ENCODE measurements around the gene ABT1. TPM values are rescaled to one million over a fixed set of nuclear protein-coding genes. Genes with fewer than 3 reads are reported as not detected.

ABT1 gene
- polyA plus RNA-seq, 1 donor (not counting 4 experiments of a cell fraction or from before 2014, with no cell fraction given) = 16.8 TPM

DNA sequence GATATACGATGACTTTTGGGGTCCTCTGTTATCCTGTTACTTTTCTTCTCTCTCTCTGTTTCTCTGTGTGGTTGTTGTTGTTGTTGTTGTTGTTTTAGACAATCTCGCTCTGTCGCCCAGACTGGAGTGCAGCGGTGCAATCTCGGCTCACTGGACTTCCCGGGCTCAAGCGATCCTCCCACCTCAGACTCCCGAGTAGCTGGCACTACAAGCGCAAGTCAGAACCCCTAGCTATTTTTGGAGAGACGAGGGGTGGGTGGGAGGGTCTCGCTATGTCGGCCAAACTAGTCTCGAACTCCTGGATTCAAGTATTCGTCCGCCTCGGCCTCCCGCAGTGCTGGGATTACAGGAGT, 19.1 kb upstream of the ABT1 start:
- FAIRE-seq (no peak), DNase-seq (ENCODE audit: low read depth, low spot score) (no peak)
- Histone ChIP-seq H3K9me3 (ENCODE audit: control insufficient read depth, low read depth, low read length) (no peaks in the 10 kb centered on the region), H3K4me2 (ENCODE audit: control insufficient read depth, extremely low read depth, insufficient read depth, low read depth, low read length) (peak overlapping the region; percentile 88), H3K4me1 (ENCODE audit: control insufficient read depth, extremely low read depth, insufficient read depth, low read length) (peaks cover 12% of the 10 kb centered on the region), H3K9ac (ENCODE audit: control insufficient read depth, extremely low read depth, insufficient read depth, low read length) (no peak overlapping the region), H4K20me1 (ENCODE audit: control insufficient read depth, extremely low read depth, insufficient read depth, low read length) (no peaks in the 10 kb centered on the region), H3K27me3 (ENCODE audit: control insufficient read depth, extremely low read depth, insufficient read depth, low read length) (no peaks in the 10 kb centered on the region), H2AFZ (ENCODE audit: control insufficient read depth, low read length) (peak overlapping the region; percentile 91), H3K4me3 (ENCODE audit: control insufficient read depth in 2 of 3, extremely low read depth in 1 of 3, insufficient read depth in 2 of 3, low read depth in 1 of 3, low read length in 3 of 3) (peak overlapping the region; percentile 29 to 75 (median 72)), H3K36me3 (ENCODE audit: control insufficient read depth in 2 of 2, extremely low read depth in 1 of 2, insufficient read depth in 2 of 2, low read length in 2 of 2) (no peaks in the 10 kb centered on the region), H3K9me1 (ENCODE audit: control insufficient read depth, extremely low read depth, insufficient read depth, low read length) (no peaks in the 10 kb centered on the region), H3K79me2 (ENCODE audit: control insufficient read depth, insufficient read depth, low read length) (no peaks in the 10 kb centered on the region), H3K27ac (ENCODE audit: control insufficient read depth, insufficient read depth, low read length) (no peak overlapping the region)
- dilution Hi-C loops (cut with MboI; ENCODE audit: extremely low pct_ligation_motif_present, low sequenced_read_pairs) = no loop called here
- TF ChIP-seq EZH2 (IDR thresholded peaks at IDR 0.05; ENCODE audit: low read length) = no peak
- TF ChIP-seq, protein P1, sequence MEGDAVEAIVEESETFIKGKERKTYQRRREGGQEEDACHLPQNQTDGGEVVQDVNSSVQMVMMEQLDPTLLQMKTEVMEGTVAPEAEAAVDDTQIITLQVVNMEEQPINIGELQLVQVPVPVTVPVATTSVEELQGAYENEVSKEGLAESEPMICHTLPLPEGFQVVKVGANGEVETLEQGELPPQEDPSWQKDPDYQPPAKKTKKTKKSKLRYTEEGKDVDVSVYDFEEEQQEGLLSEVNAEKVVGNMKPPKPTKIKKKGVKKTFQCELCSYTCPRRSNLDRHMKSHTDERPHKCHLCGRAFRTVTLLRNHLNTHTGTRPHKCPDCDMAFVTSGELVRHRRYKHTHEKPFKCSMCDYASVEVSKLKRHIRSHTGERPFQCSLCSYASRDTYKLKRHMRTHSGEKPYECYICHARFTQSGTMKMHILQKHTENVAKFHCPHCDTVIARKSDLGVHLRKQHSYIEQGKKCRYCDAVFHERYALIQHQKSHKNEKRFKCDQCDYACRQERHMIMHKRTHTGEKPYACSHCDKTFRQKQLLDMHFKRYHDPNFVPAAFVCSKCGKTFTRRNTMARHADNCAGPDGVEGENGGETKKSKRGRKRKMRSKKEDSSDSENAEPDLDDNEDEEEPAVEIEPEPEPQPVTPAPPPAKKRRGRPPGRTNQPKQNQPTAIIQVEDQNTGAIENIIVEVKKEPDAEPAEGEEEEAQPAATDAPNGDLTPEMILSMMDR (optimal IDR thresholded peaks at IDR 0.05 in 1 of 3, IDR thresholded peaks at IDR 0.05 in 1 of 3, conservative IDR thresholded peaks at IDR 0.05 in 1 of 3; ENCODE audit: extremely low read depth in 1 of 3, insufficient read depth in 2 of 3, low read length in 3 of 3) = no peak

DNA sequence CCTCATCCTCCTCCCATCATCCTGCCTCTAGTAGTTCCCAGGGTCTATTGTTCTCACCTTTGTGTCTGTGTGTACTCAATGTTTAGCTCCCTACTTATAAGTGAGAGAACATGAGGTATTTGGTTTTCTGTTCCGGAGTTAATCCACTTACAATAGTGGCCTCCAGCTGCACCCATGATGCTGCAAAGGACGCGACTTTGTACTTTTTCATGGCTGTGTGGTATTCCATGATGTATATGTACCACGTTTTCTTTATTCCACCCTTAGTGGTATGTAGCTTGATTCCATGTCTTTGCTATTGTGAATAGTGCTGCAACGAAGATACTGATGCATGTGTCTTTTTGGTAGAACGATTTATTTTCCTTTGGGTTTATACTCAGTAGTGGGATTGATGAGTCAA, 18.5 kb upstream of the ABT1 start:
- Histone ChIP-seq H3K79me2 (ENCODE audit: control insufficient read depth, insufficient read depth, low read length) (no peaks in the 10 kb centered on the region), H3K4me2 (ENCODE audit: control insufficient read depth, extremely low read depth, insufficient read depth, low read depth, low read length) (no peak overlapping the region), H3K9me3 (ENCODE audit: control insufficient read depth, low read depth, low read length) (no peaks in the 10 kb centered on the region), H2AFZ (ENCODE audit: control insufficient read depth, low read length) (no peak overlapping the region), H3K27ac (ENCODE audit: control insufficient read depth, insufficient read depth, low read length) (no peak overlapping the region), H3K9ac (ENCODE audit: control insufficient read depth, extremely low read depth, insufficient read depth, low read length) (no peak overlapping the region), H3K36me3 (ENCODE audit: control insufficient read depth in 2 of 2, extremely low read depth in 1 of 2, insufficient read depth in 2 of 2, low read length in 2 of 2) (no peaks in the 10 kb centered on the region), H3K9me1 (ENCODE audit: control insufficient read depth, extremely low read depth, insufficient read depth, low read length) (no peaks in the 10 kb centered on the region), H3K27me3 (ENCODE audit: control insufficient read depth, extremely low read depth, insufficient read depth, low read length) (no peaks in the 10 kb centered on the region), H3K4me3 (ENCODE audit: control insufficient read depth in 2 of 3, extremely low read depth in 1 of 3, insufficient read depth in 2 of 3, low read depth in 1 of 3, low read length in 3 of 3) (no peak overlapping the region), H3K4me1 (ENCODE audit: control insufficient read depth, extremely low read depth, insufficient read depth, low read length) (peaks cover 12% of the 10 kb centered on the region), H4K20me1 (ENCODE audit: control insufficient read depth, extremely low read depth, insufficient read depth, low read length) (no peaks in the 10 kb centered on the region)
- no peak for TF ChIP-seq EZH2 (IDR thresholded peaks at IDR 0.05; ENCODE audit: low read length)
- TF ChIP-seq, protein P1 (optimal IDR thresholded peaks at IDR 0.05 in 1 of 3, IDR thresholded peaks at IDR 0.05 in 1 of 3, conservative IDR thresholded peaks at IDR 0.05 in 1 of 3; ENCODE audit: extremely low read depth in 1 of 3, insufficient read depth in 2 of 3, low read length in 3 of 3) = no peak
- dilution Hi-C loops (cut with MboI; ENCODE audit: extremely low pct_ligation_motif_present, low sequenced_read_pairs) = no loop called here
- DNase-seq (ENCODE audit: low read depth, low spot score) (no peak), FAIRE-seq (no peak)

Measured in keratinocyte (primary cell).